DMS153 (cell line): ENCODE data around the gene LUC7L.
"Not testable (repeated sequence)": the region's sequence is repeated elsewhere in the genome, so short reads cannot be mapped to it uniquely, and the experiment has no call there.

ENCODE experiments used
- DNase-seq: peaks from one replicate; lab custom pipeline; 2025; lab: John Stamatoyannopoulos, UW

The LUC7L gene

GRCh38 chr16:165539-166374 is 63.5 kb downstream of the LUC7L start, which contains the start of gene HBM:
Gene HBM (plus strand): TSS chr16:165978. CDS start chr16:165998, 20 bp downstream.
- DNase-seq = no peak

GRCh38 chr16:164827-165538 is 64.3 kb downstream of the LUC7L start:
- no peak for DNase-seq

- DNase-seq = not testable (repeated sequence)
These were observed 65.0 kb downstream of the LUC7L start for GRCh38 chr16:164134-164823.

GRCh38 chr16:163696-164095 is 65.6 kb downstream of the LUC7L start:
- DNase-seq = not testable (repeated sequence)

GRCh38 chr16:163139-163538 is 66.1 kb downstream of the LUC7L start:
- not testable (repeated sequence) for DNase-seq

GRCh38 chr16:162271-162991 is 66.8 kb downstream of the LUC7L start:
- DNase-seq = no peak

- DNase-seq = no peak
These were observed 68.5 kb downstream of the LUC7L start for GRCh38 chr16:160691-161190.

GRCh38 chr16:160242-160641 is 69.0 kb downstream of the LUC7L start:
- DNase-seq = not testable (repeated sequence)

GRCh38 chr16:159136-159849 is 70.0 kb downstream of the LUC7L start:
- no peak for DNase-seq

- DNase-seq = no peak
These were observed 74.2 kb downstream of the LUC7L start for GRCh38 chr16:155031-155398.

- DNase-seq = no peak
These were observed 74.8 kb downstream of the LUC7L start for GRCh38 chr16:154217-155030.

GRCh38 chr16:153550-154216 is 75.6 kb downstream of the LUC7L start:
- DNase-seq = not testable (repeated sequence)

GRCh38 chr16:153129-153521 is 76.1 kb downstream of the LUC7L start:
- not testable (repeated sequence) for DNase-seq

- no peak for DNase-seq
These were observed 76.8 kb downstream of the LUC7L start, which contains the start of gene HBZ for GRCh38 chr16:152141-153128. Gene HBZ (plus strand): TSS chr16:152644. CDS start chr16:152910, 266 bp downstream.

GRCh38 chr16:149024-149660 is 80.1 kb downstream of the LUC7L start:
- DNase-seq = no peak

- DNase-seq = no peak
These were observed 82.6 kb downstream of the LUC7L start for GRCh38 chr16:146646-147045.

- no peak for DNase-seq
These were observed 84.4 kb downstream of the LUC7L start for GRCh38 chr16:144797-145252.

GRCh38 chr16:143456-143855 is 85.8 kb downstream of the LUC7L start:
- no peak for DNase-seq
